ENCODE measurements around the gene P2RY6. TPM values are rescaled to one million over a fixed set of nuclear protein-coding genes. Genes with fewer than 3 reads are reported as not detected.

P2RY6 gene
- total RNA-seq, 4 donors from 2014 or later: 0.38 to 0.89 (median 0.38) TPM; not detected in 1

- TF ChIP-seq POLR2A (IDR thresholded peaks at IDR 0.05) (no peak), CTCF (IDR thresholded peaks at IDR 0.05) (no peak), EP300 (IDR thresholded peaks at IDR 0.05) (no peak), POLR2AphosphoS5 (IDR thresholded peaks at IDR 0.05) (no peak)
- Histone ChIP-seq H3K36me3 (no peaks in the 10 kb centered on the region), H3K9me3 (no peaks in the 10 kb centered on the region), H3K27ac (no peak overlapping the region), H3K27me3 (peaks cover 2% of the 10 kb centered on the region), H3K4me1 (peaks cover 33% of the 10 kb centered on the region), H3K4me3 (no peak overlapping the region)
- DNase-seq (ENCODE audit: low spot score in 2 of 2): no peak
- WGBS: 90% methylated on average over 2 of the region's 2 CpGs
These were observed 65.7 kb downstream of the P2RY6 start for GRCh38 chr11:73337846-73338245.

- WGBS: 66% methylated on average over 4 of the region's 4 CpGs
These were observed 66.1 kb downstream of the P2RY6 start for GRCh38 chr11:73338279-73338678.

GRCh38 chr11:73340164-73340563, 68.0 kb downstream of the P2RY6 start:
- TF ChIP-seq POLR2AphosphoS5 (IDR thresholded peaks at IDR 0.05) (no peak), EP300 (IDR thresholded peaks at IDR 0.05) (no peak), CTCF (IDR thresholded peaks at IDR 0.05) (no peak), POLR2A (IDR thresholded peaks at IDR 0.05) (no peak)
- Histone ChIP-seq H3K9me3 (no peaks in the 10 kb centered on the region), H3K4me1 (peaks cover 28% of the 10 kb centered on the region), H3K36me3 (no peaks in the 10 kb centered on the region), H3K27ac (no peak overlapping the region), H3K4me3 (no peak overlapping the region), H3K27me3 (peaks cover 5% of the 10 kb centered on the region)
- WGBS: 51% methylated on average over 3 of the region's 3 CpGs
- DNase-seq (ENCODE audit: low spot score in 2 of 2): no peak

More at GRCh38 chr11:73338279-73338678, 66.1 kb downstream of the P2RY6 start:
- peaks cover 5% of the 10 kb centered on the region for H3K27me3 ChIP-seq
- H3K27ac ChIP-seq: no peak overlapping the region
- no peak overlapping the region for H3K4me3 ChIP-seq
- H3K36me3 ChIP-seq: no peaks in the 10 kb centered on the region
- DNase-seq (ENCODE audit: low spot score in 2 of 2): no peak
- H3K4me1 ChIP-seq: peaks cover 36% of the 10 kb centered on the region
- no peak for TF ChIP-seq CTCF (IDR thresholded peaks at IDR 0.05)
- peak; percentile 49 for TF ChIP-seq EP300 (IDR thresholded peaks at IDR 0.05)
- no peak for TF ChIP-seq POLR2AphosphoS5 (IDR thresholded peaks at IDR 0.05)
- no peak for TF ChIP-seq POLR2A (IDR thresholded peaks at IDR 0.05)
- H3K9me3 ChIP-seq: no peaks in the 10 kb centered on the region

GRCh38 chr11:73342633-73343032, 70.5 kb downstream of the P2RY6 start:
- Histone ChIP-seq H3K36me3 (no peaks in the 10 kb centered on the region), H3K27ac (no peak overlapping the region), H3K27me3 (peaks cover 5% of the 10 kb centered on the region), H3K4me3 (peak overlapping the region; percentile 46), H3K4me1 (peaks cover 23% of the 10 kb centered on the region), H3K9me3 (no peaks in the 10 kb centered on the region)
- TF ChIP-seq POLR2A (IDR thresholded peaks at IDR 0.05): no peak
- TF ChIP-seq POLR2AphosphoS5 (IDR thresholded peaks at IDR 0.05): no peak
- TF ChIP-seq EP300 (IDR thresholded peaks at IDR 0.05): no peak
- no peak for TF ChIP-seq CTCF (IDR thresholded peaks at IDR 0.05)
- WGBS: 11% methylated on average over 10 of the region's 54 CpGs
- DNase-seq (ENCODE audit: low spot score in 2 of 2): no peak

- H3K4me3 ChIP-seq: peak overlapping the region; percentile 46
- H3K27me3 ChIP-seq: peaks cover 5% of the 10 kb centered on the region
- H3K4me1 ChIP-seq: peaks cover 23% of the 10 kb centered on the region
- H3K9me3 ChIP-seq: no peaks in the 10 kb centered on the region
- 91% methylated on average over 9 of the region's 40 CpGs for WGBS
- peaks cover 2% of the 10 kb centered on the region for H3K36me3 ChIP-seq
- H3K27ac ChIP-seq: no peak overlapping the region
- DNase-seq (ENCODE audit: low spot score in 2 of 2): no peak
- TF ChIP-seq POLR2A (IDR thresholded peaks at IDR 0.05) (no peak), POLR2AphosphoS5 (IDR thresholded peaks at IDR 0.05) (no peak), CTCF (IDR thresholded peaks at IDR 0.05) (no peak), EP300 (IDR thresholded peaks at IDR 0.05) (no peak)
These were observed 71.1 kb downstream of the P2RY6 start for GRCh38 chr11:73343076-73343873.

Measured in suprapubic skin (tissue), 4 donors.